OCI-LY7 (cell line): ENCODE data around the gene TAGLN. TPM values are rescaled to one million over a fixed set of nuclear protein-coding genes. Genes with fewer than 3 reads are reported as not detected.

ENCODE experiments used
- BruUV-seq: library from RNA; stranded (reverse); fragments of 400-500 nt; replicated peaks from 2 replicates; lab custom pipeline; 2021; lab: Mats Ljungman, UMichigan
- CTCF ChIA-PET: fragments of 300-600 bp; sonication (Branson Sonifier 250); formaldehyde crosslinking; loops from one replicate; lab custom pipeline; 2022; ENCODE audit warnings: antibody characterized with exemption; ENCODE audit not compliant: unreplicated experiment; lab: Charles Lee
- POLR2A ChIA-PET: fragments of 300-600 bp; sonication (Branson Sonifier 250); formaldehyde crosslinking; loops from one replicate; lab custom pipeline; 2022; ENCODE audit warnings: antibody characterized with exemption; lab: Charles Lee
- DNase-seq: peaks from one replicate; pipeline ENCODE4 v3.0.0-alpha.2; 2015; ENCODE audit warnings: low spot score
- H2AFZ ChIP-seq: fragments of 200-600 bp; sonication (generic), shearing (Covaris generic); 2 replicates; pipeline ENCODE4 v1.6.1; 2014; ENCODE audit warnings: mild to moderate bottlenecking, antibody characterized with exemption, low read length, moderate library complexity
- H3K27ac ChIP-seq: fragments of 200-600 bp; sonication (generic); 2 replicates; pipeline ENCODE4 v1.5.1; 2014; ENCODE audit warnings: mixed run types, low read depth, mild to moderate bottlenecking, moderate library complexity, low read length, inconsistent platforms; ENCODE audit not compliant: poor library complexity, severe bottlenecking
- H3K36me3 ChIP-seq: fragments of 200-600 bp; sonication (generic); 2 replicates; pipeline ENCODE4 v1.6.1; 2014; ENCODE audit warnings: mild to moderate bottlenecking, antibody characterized with exemption, low read length, moderate library complexity, mixed read lengths; ENCODE audit not compliant: insufficient read depth
- H3K4me1 ChIP-seq: fragments of 200-600 bp; sonication (generic); 2 replicates; pipeline ENCODE4 v1.5.1; 2014; ENCODE audit warnings: mild to moderate bottlenecking, low read length; ENCODE audit not compliant: insufficient read depth, poor library complexity, severe bottlenecking
- H3K4me2 ChIP-seq: fragments of 200-600 bp; sonication (generic); 2 replicates; pipeline ENCODE4 v1.6.1; 2014; ENCODE audit warnings: mild to moderate bottlenecking, low read length
- H3K4me3 ChIP-seq: fragments of 200-600 bp; sonication (generic); 2 replicates; pipeline ENCODE4 v1.5.1; 2014; ENCODE audit warnings: mild to moderate bottlenecking, low read depth, low read length; ENCODE audit not compliant: poor library complexity, severe bottlenecking
- H3K79me2 ChIP-seq: fragments of 200-600 bp; sonication (generic); 2 replicates; pipeline ENCODE4 v1.6.1; 2016; ENCODE audit warnings: low read depth, mild to moderate bottlenecking, low read length, moderate library complexity, mixed read lengths; ENCODE audit not compliant: insufficient read depth
- H3K9me2 ChIP-seq: fragments of 200-600 bp; sonication (generic); 2 replicates; pipeline ENCODE4 v1.6.1; 2016; ENCODE audit warnings: mild to moderate bottlenecking, low read length, mixed read lengths; ENCODE audit not compliant: insufficient read depth
- H3K9me3 ChIP-seq: fragments of 200-600 bp; sonication (generic); 2 replicates; pipeline ENCODE4 v1.6.1; 2014; ENCODE audit warnings: mild to moderate bottlenecking, mixed run types, low read length, mixed read lengths
- H4K20me1 ChIP-seq: fragments of 200-600 bp; sonication (generic); 2 replicates; pipeline ENCODE4 v1.6.1; 2014; ENCODE audit warnings: mild to moderate bottlenecking, antibody characterized with exemption, low read length, moderate library complexity, mixed read lengths; ENCODE audit not compliant: insufficient read depth
- EZH2phosphoT487 ChIP-seq: fragments of 200-600 bp; sonication (generic); IDR thresholded peaks from 2 replicates; pipeline ENCODE4 v1.6.1; 2018; ENCODE audit warnings: low read depth, borderline replicate concordance, mild to moderate bottlenecking, mixed run types, antibody characterized with exemption, low read length, moderate library complexity, mixed read lengths
- intact Hi-C: fragments of 100-400 bp; cut with micrococcal nuclease; formaldehyde crosslinking; loops from one replicate; pipeline ENCODE4 v1.10.0; 2022; ENCODE audit not compliant: unreplicated experiment
- total RNA-seq, 2 experiments: library from RNA; depleted of rRNA in 1 of 2; stranded (reverse); fragments of >200 nt in 1 of 2; shearing (Covaris generic) in 1 of 2; gene quantifications; 2 replicates each; pipeline ENCODE4 v1.2.3, GENCODE V29; 2014 to 2022
- TF ChIP-seq, protein P1 (sequence below): fragments of 200-600 bp; sonication (generic); conservative IDR thresholded peaks from 2 replicates; pipeline ENCODE4 v1.5.1; 2014; ENCODE audit warnings: mild to moderate bottlenecking, antibody characterized with exemption, low read length, moderate library complexity, mixed read lengths

The TAGLN gene
- total RNA-seq, 2 experiments from 2014 or later: 5.4 to 7.4 TPM

DNA sequence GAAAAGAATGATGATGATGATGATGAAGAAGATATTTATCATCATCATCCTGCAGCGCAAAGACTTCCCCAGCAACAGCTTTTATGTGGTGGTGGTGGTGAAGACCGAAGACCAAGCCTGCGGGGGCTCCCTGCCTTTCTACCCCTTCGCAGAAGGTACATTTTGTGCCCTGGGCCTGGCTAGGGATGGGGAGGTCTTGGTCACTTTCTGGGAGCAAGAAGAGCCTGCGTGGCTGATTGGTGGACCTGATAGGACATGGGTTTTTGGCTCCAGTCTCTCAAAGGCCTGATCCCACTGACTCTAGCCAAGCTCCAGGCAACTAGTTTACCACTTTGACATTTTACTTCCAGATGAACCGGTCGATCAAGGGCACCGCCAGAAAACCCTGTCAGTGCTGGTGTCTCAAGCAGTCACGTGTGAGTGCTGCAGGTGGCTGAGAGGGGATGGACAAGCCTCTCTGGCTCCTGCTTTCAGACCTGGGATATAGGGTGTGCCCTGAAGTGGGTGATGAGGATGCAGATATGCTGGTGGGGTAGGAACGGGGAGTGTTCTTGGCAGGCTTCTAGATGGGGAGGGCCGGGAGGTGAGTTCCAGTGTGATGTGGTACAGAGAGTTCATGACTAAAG lies 15.3 kb upstream of the TAGLN start:
- Histone ChIP-seq H3K9me3 (no peaks in the 10 kb centered on the region), H3K27ac (no peak overlapping the region), H3K4me1 (peaks cover 41% of the 10 kb centered on the region), H3K79me2 (peaks cover 3% of the 10 kb centered on the region; the same call in 1 of the 2 replicates), H3K4me2 (no peak overlapping the region), H3K36me3 (peaks cover 19% of the 10 kb centered on the region; the same call in 1 of the 2 replicates), H2AFZ (no peak overlapping the region), H3K9me2 (no peaks in the 10 kb centered on the region), H3K4me3 (no peak overlapping the region), H4K20me1 (no peaks in the 10 kb centered on the region)
- DNase-seq: no peak
- ChIA-PET CTCF (no interaction called here), POLR2A (interaction anchor here (0.6 to 1.9 kb wide), 4 partner anchors 38 to 1058 kb away, joined by 3 to 5 read pairs (median 4); no protein-coding TSS in a partner anchor)
- TF ChIP-seq EZH2phosphoT487: no peak
- TF ChIP-seq, protein P1, sequence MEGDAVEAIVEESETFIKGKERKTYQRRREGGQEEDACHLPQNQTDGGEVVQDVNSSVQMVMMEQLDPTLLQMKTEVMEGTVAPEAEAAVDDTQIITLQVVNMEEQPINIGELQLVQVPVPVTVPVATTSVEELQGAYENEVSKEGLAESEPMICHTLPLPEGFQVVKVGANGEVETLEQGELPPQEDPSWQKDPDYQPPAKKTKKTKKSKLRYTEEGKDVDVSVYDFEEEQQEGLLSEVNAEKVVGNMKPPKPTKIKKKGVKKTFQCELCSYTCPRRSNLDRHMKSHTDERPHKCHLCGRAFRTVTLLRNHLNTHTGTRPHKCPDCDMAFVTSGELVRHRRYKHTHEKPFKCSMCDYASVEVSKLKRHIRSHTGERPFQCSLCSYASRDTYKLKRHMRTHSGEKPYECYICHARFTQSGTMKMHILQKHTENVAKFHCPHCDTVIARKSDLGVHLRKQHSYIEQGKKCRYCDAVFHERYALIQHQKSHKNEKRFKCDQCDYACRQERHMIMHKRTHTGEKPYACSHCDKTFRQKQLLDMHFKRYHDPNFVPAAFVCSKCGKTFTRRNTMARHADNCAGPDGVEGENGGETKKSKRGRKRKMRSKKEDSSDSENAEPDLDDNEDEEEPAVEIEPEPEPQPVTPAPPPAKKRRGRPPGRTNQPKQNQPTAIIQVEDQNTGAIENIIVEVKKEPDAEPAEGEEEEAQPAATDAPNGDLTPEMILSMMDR: no peak
- intact Hi-C loops: no loop called here
- no TSS peak for BruUV-seq

DNA sequence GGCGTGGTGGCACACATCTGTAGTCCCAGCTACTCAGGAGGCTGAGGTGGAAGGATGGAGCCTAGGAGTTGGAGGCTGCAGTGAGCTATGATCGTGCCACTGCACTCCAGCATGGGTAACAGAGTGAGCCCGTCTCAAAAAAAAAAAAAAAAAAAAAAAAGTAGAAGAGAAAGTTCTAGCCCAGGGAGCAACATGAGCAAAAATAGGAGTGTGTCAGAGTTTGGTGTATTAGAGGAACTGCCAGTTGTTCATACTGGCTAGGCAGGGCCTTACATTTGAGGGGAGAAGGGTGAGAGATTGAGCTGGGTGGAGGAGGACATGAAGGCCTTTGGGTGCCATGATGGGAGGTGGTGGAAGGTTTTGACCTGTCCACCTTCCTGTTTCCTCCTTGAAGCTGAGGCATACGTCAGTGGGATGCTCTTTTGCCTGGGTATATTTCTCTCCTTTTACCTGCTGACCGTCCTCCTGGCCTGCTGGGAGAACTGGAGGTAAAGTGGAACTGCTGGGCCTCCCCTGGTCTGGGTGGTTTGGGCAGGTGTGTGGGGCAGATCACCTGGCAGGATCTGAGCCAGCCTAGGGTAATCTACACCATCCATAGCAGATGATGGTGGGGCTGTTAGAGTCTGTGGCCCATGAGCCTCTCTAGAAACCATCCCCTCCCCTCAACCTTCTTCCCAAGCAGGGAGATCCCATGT lies 13.3 kb upstream of the TAGLN start:
- CTCF ChIA-PET: no interaction called here
- H3K4me3 ChIP-seq: no peak overlapping the region
- peak; percentile 75 for DNase-seq

More for the DNA sequence above, 13.3 kb upstream of the TAGLN start:
- no peaks in the 10 kb centered on the region for H3K9me3 ChIP-seq
- no peaks in the 10 kb centered on the region for H4K20me1 ChIP-seq
- H2AFZ ChIP-seq: no peak overlapping the region; the same call in 1 of the 2 replicates
- peaks cover 32% of the 10 kb centered on the region; the same call in 1 of the 2 replicates for H3K36me3 ChIP-seq
- intact Hi-C loops: no loop called here
- POLR2A ChIA-PET: interaction anchor here (0.9 to 1.2 kb wide), 3 partner anchors 12 to 42 kb away, joined by 4 to 5 read pairs (median 4); partner anchors contain the start of gene PAFAH1B2
- BruUV-seq: no TSS peak
- H3K27ac ChIP-seq: peak overlapping the region; percentile 60
- H3K9me2 ChIP-seq: no peaks in the 10 kb centered on the region
- H3K4me1 ChIP-seq: peaks cover 40% of the 10 kb centered on the region
- TF ChIP-seq, protein P1: no peak
- no peak for TF ChIP-seq EZH2phosphoT487
- H3K79me2 ChIP-seq: no peaks in the 10 kb centered on the region
- H3K4me2 ChIP-seq: peak overlapping the region; percentile 38
